Activated CD4-positive, CD25-positive, alpha-beta regulatory T cell treated with anti-CD3 and anti-CD28 coated beads, Interleukin-2, amount 50 U/mL, for 24 hours (primary cell): ENCODE results near the gene UBR4.
A peak's percentile ranks its signal among the peaks of the same experiment; 100 is the strongest.
"Not testable (repeated sequence)": the region's sequence is repeated elsewhere in the genome, so short reads cannot be mapped to it uniquely, and the experiment has no call there.

Source experiments
- ATAC-seq, 2 donors: fragments of 150-1000 bp; cut with Tn5 transposase; one replicate each; pipeline ENCODE4 v1.10.0; 2021; ENCODE audit warnings: mild to moderate bottlenecking in 1 of 2, moderate library complexity in 1 of 2

The UBR4 gene

GRCh38 chr1:19209990-19210771 is at the start of gene UBR4:
UBR4 (minus strand) TSS chr1:19210266; CDS start chr1:19210248, 18 bp downstream.
- ATAC-seq = peak; percentile 86 to 88

GRCh38 chr1:19258353-19258752 is 48.3 kb upstream of the UBR4 start:
- ATAC-seq = no peak

GRCh38 chr1:19257178-19257914 is 47.3 kb upstream of the UBR4 start:
- ATAC-seq = peak; percentile 16 to 42

- not testable (repeated sequence) for ATAC-seq
Observed at GRCh38 chr1:19256301-19256700, 46.2 kb upstream of the UBR4 start.

GRCh38 chr1:19255288-19255687 is 45.2 kb upstream of the UBR4 start:
- ATAC-seq = no peak

- no peak for ATAC-seq
Observed at GRCh38 chr1:19254416-19254815, 44.4 kb upstream of the UBR4 start.

GRCh38 chr1:19251305-19252196 is 41.5 kb upstream of the UBR4 start, which contains the start of the genes EMC1 and MRTO4:
EMC1 (minus strand) TSS chr1:19251524; CDS start chr1:19251509, 15 bp downstream.
MRTO4 (plus strand) TSS chr1:19251805; CDS start chr1:19251836, 31 bp downstream.
- ATAC-seq = peak; percentile 88 to 91

- no peak for ATAC-seq
Observed at GRCh38 chr1:19250629-19251304, 40.7 kb upstream of the UBR4 start.

GRCh38 chr1:19240673-19241538 is 30.8 kb upstream of the UBR4 start:
- ATAC-seq = peak; percentile 85 to 92

GRCh38 chr1:19239876-19240275 is 29.8 kb upstream of the UBR4 start:
- ATAC-seq = no peak

GRCh38 chr1:19234224-19234623 is 24.2 kb upstream of the UBR4 start:
- no peak for ATAC-seq

GRCh38 chr1:19232524-19232846 is 22.4 kb upstream of the UBR4 start:
- ATAC-seq = no peak

GRCh38 chr1:19231736-19232523 is 21.9 kb upstream of the UBR4 start:
- not testable (repeated sequence) for ATAC-seq

- no peak for ATAC-seq
Observed at GRCh38 chr1:19229828-19230325, 19.8 kb upstream of the UBR4 start.

GRCh38 chr1:19229229-19229628 is 19.2 kb upstream of the UBR4 start:
- ATAC-seq = no peak

- no peak for ATAC-seq
Observed at GRCh38 chr1:19222979-19223824, 13.1 kb upstream of the UBR4 start.

GRCh38 chr1:19222573-19222972 is 12.5 kb upstream of the UBR4 start:
- no peak for ATAC-seq

- ATAC-seq = no peak
Observed at GRCh38 chr1:19220991-19221390, 10.9 kb upstream of the UBR4 start.
